Measurements from ENCODE around the gene CD2AP.
"Not testable (repeated sequence)": the region's sequence is repeated elsewhere in the genome, so short reads cannot be mapped to it uniquely, and the experiment has no call there.

CD2AP gene

DNA sequence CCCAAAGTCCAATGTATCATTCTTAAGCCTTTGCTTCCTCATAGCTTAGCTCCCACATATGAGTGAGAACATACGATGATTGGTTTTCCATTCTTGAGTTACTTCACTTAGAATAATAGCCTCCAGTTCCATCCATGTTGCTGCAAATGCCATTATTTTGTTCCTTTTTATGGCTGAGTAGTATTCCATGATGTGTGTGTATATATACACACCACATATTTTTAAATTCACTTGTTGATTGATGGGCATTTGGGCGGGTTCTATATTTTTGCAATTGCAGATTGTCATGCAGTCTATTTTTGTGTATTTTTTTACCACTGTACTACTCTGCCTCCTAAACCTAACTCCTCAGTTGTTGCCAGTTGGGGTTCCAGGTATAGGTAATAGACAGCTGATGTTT, 74.7 kb downstream of the CD2AP start:
- no peak for DNase-seq (ENCODE audit: low read depth)
- H3K4me3 ChIP-seq (ENCODE audit: low read depth, low read length), result no peak overlapping the region
- TF ChIP-seq, protein P1, sequence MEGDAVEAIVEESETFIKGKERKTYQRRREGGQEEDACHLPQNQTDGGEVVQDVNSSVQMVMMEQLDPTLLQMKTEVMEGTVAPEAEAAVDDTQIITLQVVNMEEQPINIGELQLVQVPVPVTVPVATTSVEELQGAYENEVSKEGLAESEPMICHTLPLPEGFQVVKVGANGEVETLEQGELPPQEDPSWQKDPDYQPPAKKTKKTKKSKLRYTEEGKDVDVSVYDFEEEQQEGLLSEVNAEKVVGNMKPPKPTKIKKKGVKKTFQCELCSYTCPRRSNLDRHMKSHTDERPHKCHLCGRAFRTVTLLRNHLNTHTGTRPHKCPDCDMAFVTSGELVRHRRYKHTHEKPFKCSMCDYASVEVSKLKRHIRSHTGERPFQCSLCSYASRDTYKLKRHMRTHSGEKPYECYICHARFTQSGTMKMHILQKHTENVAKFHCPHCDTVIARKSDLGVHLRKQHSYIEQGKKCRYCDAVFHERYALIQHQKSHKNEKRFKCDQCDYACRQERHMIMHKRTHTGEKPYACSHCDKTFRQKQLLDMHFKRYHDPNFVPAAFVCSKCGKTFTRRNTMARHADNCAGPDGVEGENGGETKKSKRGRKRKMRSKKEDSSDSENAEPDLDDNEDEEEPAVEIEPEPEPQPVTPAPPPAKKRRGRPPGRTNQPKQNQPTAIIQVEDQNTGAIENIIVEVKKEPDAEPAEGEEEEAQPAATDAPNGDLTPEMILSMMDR (conservative IDR thresholded peaks at IDR 0.05; ENCODE audit: low read depth, low read length), result no peak

DNA sequence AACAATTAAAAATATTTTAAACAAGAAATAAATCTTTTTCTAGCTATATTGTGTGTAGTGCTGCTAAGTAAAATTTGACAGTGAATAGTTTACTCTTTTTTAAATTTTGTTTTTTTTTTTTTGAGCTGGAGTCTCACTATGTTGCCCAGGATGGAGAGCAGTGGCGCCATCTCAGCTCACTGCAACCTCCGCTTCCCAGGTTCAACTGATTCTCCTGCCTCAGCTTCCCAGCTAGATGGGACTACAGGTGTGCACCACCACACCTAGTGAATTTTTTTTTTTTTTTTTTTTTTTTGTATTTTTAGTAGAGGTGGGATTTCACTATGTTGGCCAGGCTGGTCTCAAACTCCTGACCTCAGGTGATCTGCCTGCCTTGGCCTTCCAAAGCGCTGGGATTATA, 75.7 kb downstream of the CD2AP start:
- DNase-seq (ENCODE audit: low read depth); H3K4me3 ChIP-seq (ENCODE audit: low read depth, low read length): not testable (repeated sequence)

DNA sequence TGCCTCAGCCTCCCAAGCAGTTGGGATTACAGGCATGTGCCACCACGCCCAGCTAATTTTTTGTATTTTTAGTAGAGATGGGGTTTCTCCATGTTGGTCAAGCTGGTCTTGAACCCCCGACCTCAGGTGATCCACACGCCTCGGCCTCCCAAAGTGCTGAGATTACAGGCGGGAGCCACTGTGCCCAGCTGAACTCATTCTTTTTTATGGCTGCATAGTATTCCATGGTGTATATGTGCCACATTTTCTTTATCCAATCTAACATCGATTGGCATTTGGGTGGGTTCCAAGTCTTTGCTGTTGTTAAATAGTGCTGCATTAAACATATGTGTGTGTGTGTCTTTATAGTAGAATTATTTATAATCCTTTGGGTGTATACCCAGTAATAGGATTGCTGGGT, 78.9 kb downstream of the CD2AP start:
- DNase-seq (ENCODE audit: low read depth); H3K4me3 ChIP-seq (ENCODE audit: low read depth, low read length): not testable (repeated sequence)

DNA sequence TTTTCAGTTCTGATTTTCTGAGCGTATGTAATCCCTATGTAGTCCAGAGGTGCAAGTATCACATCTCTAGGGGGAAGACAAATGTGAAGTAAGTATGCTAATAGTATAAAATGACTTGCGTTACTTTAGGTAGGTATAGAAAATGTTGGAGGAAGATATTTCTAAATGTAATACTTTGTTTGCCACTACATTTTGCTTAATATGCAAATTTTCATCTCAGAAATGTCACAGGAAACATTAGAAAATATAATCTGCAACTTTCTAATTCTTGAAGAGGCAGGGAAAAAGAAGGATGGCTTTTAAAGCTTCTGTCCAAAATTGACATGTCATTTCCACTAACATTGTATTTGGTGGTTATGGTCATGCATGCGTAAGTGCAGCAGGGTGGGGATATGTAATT, 85.6 kb downstream of the CD2AP start:
- TF ChIP-seq, protein P1 (conservative IDR thresholded peaks at IDR 0.05; ENCODE audit: low read depth, low read length), result no peak
- H3K4me3 ChIP-seq (ENCODE audit: low read depth, low read length), result no peak overlapping the region

DNA sequence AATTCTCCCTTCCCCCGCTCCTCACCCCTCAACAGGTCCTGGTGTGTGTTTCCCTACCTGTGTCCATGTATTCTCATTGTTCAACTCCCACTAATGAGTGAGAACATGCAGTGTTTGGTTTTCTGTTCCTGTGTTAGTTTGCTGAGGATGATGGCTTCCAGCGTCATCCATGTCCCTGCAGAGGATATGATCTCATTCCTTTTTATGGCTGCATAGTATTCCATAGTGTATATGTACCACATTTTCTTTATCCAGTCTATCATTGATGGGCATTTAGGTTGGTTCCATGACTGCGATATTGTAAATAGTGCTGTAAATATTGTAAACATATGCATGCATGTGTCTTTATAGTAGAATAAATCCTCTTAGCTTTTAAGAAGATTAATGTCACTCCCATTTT, 89.0 kb downstream of the CD2AP start:
- H3K4me3 ChIP-seq (ENCODE audit: low read depth, low read length); DNase-seq (ENCODE audit: low read depth): not testable (repeated sequence)

More for the DNA sequence above, 85.6 kb downstream of the CD2AP start:
- no peak for DNase-seq (ENCODE audit: low read depth)

DNA sequence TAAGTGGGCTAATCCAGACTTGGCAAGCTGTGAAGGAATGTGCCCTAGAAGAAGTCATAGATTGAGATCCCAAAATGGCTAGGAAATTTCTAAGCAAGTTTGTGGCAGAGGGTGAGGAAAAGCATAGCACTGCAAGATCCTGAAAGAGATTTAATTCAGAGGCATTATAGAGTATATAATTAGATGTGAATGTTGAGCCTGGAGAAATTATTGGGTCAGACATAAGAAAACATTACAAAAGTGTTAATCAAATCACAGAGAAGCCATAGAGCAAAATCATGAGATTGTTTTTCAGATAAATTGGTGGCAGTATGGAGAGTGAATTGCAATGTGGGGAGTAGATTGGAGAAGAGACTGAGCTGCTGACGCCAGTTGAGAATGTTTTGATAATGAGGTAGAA, 90.0 kb downstream of the CD2AP start:
- H3K4me3 ChIP-seq (ENCODE audit: low read depth, low read length), result no peak overlapping the region
- TF ChIP-seq, protein P1 (conservative IDR thresholded peaks at IDR 0.05; ENCODE audit: low read depth, low read length), result no peak
- DNase-seq (ENCODE audit: low read depth), result no peak

DNA sequence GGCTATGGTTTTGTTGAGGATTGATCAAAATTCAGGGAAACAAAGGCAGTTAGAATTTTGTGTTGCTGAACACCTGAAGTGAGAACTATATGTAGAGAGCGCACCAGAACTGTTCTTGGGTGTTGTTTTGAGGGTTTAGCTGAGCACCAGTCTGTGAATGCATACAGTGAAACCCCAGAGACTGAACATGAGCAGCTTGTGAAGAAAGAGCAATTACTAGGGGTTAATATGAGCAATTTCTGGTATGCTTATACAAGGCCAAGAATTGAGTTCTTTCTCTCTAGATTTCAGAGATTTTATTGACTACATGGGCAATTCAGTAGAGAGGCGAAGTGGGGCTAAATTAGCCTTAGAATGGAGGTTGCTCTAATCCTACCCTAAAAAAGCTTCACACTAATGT, 93.9 kb downstream of the CD2AP start:
- peak; percentile 30 for DNase-seq (ENCODE audit: low read depth)
- no peak overlapping the region for H3K4me3 ChIP-seq (ENCODE audit: low read depth, low read length)
- TF ChIP-seq, protein P1 (conservative IDR thresholded peaks at IDR 0.05; ENCODE audit: low read depth, low read length), result no peak

DNA sequence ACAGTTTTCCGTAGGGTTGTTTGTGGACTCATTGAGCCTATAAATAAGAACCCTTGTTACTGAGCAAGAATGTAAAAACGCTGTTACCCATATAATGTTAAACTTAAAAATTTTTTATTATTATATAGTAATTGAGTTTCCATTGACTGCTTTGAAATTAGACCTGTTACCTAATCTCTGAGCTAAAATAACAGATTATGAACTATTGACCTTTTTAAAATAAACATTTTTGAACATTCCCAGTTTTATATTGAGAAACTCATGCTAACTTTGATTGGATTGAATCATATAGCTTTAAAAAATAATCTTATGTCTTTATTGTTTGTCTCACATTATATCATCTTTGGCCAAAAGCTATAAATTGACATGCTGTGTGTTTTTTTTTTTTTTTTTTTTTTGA, 95.5 kb downstream of the CD2AP start:
- no peak overlapping the region for H3K4me3 ChIP-seq (ENCODE audit: low read depth, low read length)
- TF ChIP-seq, protein P1 (conservative IDR thresholded peaks at IDR 0.05; ENCODE audit: low read depth, low read length), result no peak
- no peak for DNase-seq (ENCODE audit: low read depth)

DNA sequence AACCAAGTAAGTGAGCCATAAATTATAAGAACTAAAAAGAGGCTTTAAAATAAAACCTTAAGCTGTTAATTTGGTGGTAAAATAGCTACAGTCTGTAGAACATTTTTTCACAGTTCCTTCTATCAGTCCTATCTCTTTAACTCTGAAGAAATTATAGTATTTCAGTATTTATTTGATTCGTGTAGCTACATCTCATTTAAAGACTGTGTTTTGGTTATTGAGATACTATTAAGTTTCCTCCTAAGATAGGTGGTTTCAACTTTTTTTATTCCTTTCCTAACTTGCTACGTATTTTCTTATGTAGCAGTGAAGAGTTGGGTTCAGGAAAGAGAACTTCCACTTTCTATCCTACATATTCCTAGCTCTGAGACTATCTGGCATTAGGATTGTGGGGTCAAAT, 97.2 kb downstream of the CD2AP start:
- no peak overlapping the region for H3K4me3 ChIP-seq (ENCODE audit: low read depth, low read length)
- no peak for DNase-seq (ENCODE audit: low read depth)
- TF ChIP-seq, protein P1 (conservative IDR thresholded peaks at IDR 0.05; ENCODE audit: low read depth, low read length), result no peak
